Measurements from ENCODE around the gene RIBC1.

RIBC1 gene

DNA sequence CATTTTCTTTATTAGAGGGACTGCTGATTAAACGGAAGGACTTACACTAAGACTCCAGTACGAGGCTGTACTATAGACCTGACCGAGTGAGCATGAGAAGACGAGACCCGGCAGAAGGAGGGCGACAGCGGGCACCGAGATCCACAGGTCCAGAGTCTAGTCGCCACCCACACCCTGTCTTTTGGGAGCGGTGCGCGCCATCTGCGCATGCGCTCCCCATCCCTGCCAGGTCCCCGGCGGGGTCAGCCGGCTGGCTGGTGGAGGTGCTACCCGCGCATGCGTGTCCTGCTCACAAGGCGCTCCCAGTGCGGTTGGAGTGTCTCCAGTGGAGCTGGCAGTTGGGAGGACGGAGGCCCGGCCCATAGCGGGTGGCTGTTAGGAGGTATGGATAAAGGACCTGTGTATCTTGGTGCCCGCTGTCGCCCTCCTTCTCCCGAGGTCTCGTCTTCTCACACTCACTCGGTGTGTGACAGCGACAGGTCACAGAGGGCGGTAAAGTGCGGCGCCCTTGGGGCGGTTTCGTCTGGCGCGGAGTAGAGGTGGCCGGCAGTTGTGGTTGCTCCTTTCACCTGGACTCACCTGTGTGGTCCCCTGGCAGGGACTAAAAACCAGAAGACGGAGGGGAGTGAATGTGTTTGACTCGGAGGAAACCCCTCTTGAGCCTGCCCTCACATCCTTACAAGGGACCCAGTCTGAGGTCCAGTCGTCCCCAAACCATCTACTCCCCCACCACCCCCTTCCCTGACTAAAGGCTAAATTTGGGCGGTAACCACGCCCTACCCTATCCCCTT, 19.1 kb downstream of the RIBC1 start:
- Histone ChIP-seq H3K27ac (peak overlapping the region in 1 of 2 donors; percentile 77), H3K4me3 (peak overlapping the region; percentile 68)
- TF ChIP-seq, protein P1, sequence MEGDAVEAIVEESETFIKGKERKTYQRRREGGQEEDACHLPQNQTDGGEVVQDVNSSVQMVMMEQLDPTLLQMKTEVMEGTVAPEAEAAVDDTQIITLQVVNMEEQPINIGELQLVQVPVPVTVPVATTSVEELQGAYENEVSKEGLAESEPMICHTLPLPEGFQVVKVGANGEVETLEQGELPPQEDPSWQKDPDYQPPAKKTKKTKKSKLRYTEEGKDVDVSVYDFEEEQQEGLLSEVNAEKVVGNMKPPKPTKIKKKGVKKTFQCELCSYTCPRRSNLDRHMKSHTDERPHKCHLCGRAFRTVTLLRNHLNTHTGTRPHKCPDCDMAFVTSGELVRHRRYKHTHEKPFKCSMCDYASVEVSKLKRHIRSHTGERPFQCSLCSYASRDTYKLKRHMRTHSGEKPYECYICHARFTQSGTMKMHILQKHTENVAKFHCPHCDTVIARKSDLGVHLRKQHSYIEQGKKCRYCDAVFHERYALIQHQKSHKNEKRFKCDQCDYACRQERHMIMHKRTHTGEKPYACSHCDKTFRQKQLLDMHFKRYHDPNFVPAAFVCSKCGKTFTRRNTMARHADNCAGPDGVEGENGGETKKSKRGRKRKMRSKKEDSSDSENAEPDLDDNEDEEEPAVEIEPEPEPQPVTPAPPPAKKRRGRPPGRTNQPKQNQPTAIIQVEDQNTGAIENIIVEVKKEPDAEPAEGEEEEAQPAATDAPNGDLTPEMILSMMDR (IDR thresholded peaks at IDR 0.05): no peak
- peak; percentile 79 for DNase-seq (ENCODE audit: low spot score)

DNA sequence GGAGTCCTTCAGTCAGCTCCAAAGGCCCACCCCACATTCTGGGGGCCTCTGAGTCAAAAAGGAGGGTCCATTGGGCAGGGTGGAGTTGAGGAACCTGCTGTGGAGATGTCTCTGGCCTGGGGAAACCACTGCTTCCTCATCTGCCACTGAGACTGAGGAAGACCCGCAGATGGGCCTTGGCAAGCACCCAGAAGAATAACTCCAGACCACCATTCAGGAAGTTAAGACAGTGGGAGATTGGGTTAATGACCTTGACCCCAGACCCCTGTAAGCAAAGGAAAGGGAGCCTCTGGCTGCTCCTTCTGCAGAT, 19.6 kb downstream of the RIBC1 start:
- DNase-seq (ENCODE audit: low spot score): no peak
- TF ChIP-seq, protein P1 (IDR thresholded peaks at IDR 0.05): no peak

DNA sequence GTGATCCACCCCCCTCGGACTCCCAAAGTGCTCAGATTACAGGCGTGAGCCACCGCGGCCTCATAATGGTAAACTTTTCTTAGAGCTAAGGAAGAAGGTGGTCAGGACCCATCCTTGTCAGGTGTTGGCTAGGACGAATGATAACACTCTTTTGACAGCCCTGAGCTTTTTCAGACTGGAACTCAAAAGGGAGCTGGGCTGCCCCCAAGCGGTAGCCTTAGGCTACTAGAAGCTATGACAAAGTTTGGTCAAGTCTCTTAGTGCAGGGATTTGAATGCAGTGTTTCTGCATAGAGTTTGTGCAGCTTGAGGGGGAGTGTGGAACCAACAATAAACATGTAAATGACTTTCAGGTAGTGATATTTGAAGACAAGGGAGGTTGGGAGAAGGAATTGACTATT, 23.3 kb downstream of the RIBC1 start:
- no peak for DNase-seq (ENCODE audit: low spot score)
- Histone ChIP-seq H3K4me3 (no peak overlapping the region), H3K27ac (no peak overlapping the region)
- TF ChIP-seq, protein P1 (IDR thresholded peaks at IDR 0.05): no peak

More for the DNA sequence above, 19.6 kb downstream of the RIBC1 start:
- H3K27ac ChIP-seq: peak overlapping the region in 1 of 2 donors; percentile 77
- H3K4me3 ChIP-seq: peak overlapping the region; percentile 68

DNA sequence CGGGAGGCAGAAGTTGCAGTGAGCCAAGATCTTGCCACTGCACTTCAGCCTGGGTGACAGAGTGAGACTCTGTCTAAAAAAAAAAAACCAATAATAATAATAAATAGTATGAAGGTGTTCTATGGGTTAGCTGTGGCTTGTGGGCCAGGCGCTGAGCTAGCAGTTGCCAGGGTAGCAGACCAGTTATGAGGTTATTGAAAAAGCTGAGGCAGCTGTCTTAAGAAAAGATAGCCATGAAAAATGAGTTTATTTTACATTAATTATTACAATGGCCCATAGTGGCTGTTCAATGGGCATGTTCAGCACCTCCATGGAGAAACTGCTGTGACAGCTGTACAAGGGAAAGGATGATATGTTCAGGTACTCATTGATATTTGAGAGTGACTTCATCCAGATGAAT, 24.8 kb downstream of the RIBC1 start:
- Histone ChIP-seq H3K27ac (no peak overlapping the region), H3K4me3 (no peak overlapping the region)
- no peak for DNase-seq (ENCODE audit: low spot score)
- TF ChIP-seq, protein P1 (IDR thresholded peaks at IDR 0.05): no peak

DNA sequence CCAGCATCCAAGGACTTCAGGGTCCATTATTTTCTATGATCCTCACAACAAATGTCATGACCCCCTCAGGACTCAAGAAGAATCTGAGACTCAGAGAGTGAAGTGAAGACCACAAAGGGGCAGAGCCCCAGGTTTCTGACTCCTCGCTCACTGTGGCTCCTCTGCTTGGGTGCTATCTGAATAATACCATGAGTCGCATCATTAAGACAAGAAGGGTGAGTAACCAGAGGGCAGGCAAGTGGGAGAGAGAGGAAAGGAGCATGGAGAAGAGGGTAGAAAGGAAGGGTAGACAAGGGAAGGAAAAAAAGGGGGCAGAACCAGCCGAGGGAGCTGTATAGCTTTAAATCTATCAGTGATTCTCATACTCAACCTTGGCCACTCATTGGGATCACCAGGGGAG, 27.0 kb downstream of the RIBC1 start:
- H3K4me3 ChIP-seq: no peak overlapping the region
- TF ChIP-seq, protein P1 (IDR thresholded peaks at IDR 0.05): no peak
- no peak overlapping the region for H3K27ac ChIP-seq
- no peak for DNase-seq (ENCODE audit: low spot score)

DNA sequence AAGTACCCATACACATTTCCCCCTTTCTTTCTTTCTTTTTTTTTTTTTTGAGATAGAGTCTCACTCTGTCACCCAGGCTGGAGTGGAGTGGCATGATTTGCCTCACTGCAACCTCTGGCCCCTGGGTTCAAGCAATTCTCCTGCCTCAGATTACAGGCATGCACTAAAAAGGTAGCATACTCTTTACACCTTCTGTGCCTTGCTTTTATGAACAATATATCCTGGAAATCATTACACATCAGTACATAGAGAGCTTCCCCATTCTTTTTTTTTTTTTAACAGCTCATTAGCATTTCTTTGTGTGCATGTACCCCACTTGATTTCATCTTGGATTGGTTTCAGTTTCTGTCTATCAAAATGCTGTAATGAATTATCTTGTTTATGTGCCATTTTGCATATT, 30.1 kb downstream of the RIBC1 start:
- Histone ChIP-seq H3K27ac (no peak overlapping the region), H3K4me3 (no peak overlapping the region)
- DNase-seq (ENCODE audit: low spot score): no peak
- TF ChIP-seq, protein P1 (IDR thresholded peaks at IDR 0.05): no peak

DNA sequence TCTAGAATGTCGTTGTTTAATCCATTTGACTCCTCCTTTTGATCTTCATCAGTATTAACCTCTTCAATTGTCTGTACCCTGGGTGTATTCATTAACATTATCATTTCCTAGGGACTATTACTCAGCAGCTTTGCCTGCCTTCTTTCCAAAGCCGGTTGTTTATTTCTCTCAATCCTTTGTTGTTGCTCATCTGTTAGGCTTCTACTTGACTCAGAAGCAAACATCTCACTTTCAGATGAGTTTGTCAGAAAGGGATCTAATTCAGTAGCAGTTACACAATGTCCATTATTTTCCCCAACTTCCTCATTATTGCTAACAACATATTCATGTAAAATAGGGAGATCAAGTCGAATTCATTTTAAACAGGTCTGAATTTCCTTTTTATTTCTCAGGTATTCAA, 33.6 kb downstream of the RIBC1 start:
- TF ChIP-seq, protein P1 (IDR thresholded peaks at IDR 0.05): no peak
- no peak for DNase-seq (ENCODE audit: low spot score)
- no peak overlapping the region for H3K27ac ChIP-seq
- H3K4me3 ChIP-seq: no peak overlapping the region
